Muscle of leg (tissue), 11 donors: ENCODE measurements around the gene TMEM175. TPM values are rescaled to one million over a fixed set of nuclear protein-coding genes. Genes with fewer than 3 reads are reported as not detected.

Source experiments
- DNase-seq: peaks from one replicate; pipeline ENCODE4 v3.0.0; 2013
- H3K27ac ChIP-seq: one replicate; pipeline ENCODE4 v1.5.1; 2013; ENCODE audit warnings: mild to moderate bottlenecking, low read length, control low read depth
- H3K27me3 ChIP-seq: one replicate; pipeline ENCODE4 v1.6.1; 2013; ENCODE audit warnings: low read length; ENCODE audit not compliant: control insufficient read depth, insufficient read depth
- H3K36me3 ChIP-seq: one replicate; pipeline ENCODE4 v1.6.1; 2013; ENCODE audit warnings: low read length; ENCODE audit not compliant: control insufficient read depth, insufficient read depth
- H3K4me1 ChIP-seq: one replicate; pipeline ENCODE4 v1.6.1; 2013; ENCODE audit warnings: low read length; ENCODE audit not compliant: control insufficient read depth, insufficient read depth
- H3K4me3 ChIP-seq: one replicate; pipeline ENCODE4 v1.5.1; 2013; ENCODE audit warnings: low read length, control low read depth
- H3K9me3 ChIP-seq: replicated peaks from 2 replicates; pipeline ENCODE4 v1.6.1; 2013; ENCODE audit warnings: low read depth, low read length; ENCODE audit not compliant: control insufficient read depth
- WGBS: methylation state at CpG from one replicate; pipeline ENCODE4 v1.1.5; 2013; ENCODE audit warnings: missing lambda C conversion rate; ENCODE audit not compliant: insufficient coverage; 5-methylcytosine and 5-hydroxymethylcytosine counted together
- polyA plus RNA-seq, 8 donors: library from polyadenylated mRNA; unstranded; fragments of 120-200 nt; gene quantifications; one replicate each; pipeline versions ENCODE4 v1.2.1 to v1.2.3, GENCODE V29; 2013; ENCODE audit warnings: inconsistent platforms in 1 of 8, low replicate concordance in 1 of 8; ENCODE audit not compliant: insufficient read length in 8 of 8, insufficient read depth in 1 of 8
- total RNA-seq: library from RNA; stranded (reverse); fragments of 120-200 nt; gene quantifications from one replicate; pipeline ENCODE4 v1.2.4, GENCODE V29; 2013

Gene TMEM175
- total and polyA plus RNA-seq, 9 donors = 9.8 to 22.2 (median 18.8) TPM

DNA sequence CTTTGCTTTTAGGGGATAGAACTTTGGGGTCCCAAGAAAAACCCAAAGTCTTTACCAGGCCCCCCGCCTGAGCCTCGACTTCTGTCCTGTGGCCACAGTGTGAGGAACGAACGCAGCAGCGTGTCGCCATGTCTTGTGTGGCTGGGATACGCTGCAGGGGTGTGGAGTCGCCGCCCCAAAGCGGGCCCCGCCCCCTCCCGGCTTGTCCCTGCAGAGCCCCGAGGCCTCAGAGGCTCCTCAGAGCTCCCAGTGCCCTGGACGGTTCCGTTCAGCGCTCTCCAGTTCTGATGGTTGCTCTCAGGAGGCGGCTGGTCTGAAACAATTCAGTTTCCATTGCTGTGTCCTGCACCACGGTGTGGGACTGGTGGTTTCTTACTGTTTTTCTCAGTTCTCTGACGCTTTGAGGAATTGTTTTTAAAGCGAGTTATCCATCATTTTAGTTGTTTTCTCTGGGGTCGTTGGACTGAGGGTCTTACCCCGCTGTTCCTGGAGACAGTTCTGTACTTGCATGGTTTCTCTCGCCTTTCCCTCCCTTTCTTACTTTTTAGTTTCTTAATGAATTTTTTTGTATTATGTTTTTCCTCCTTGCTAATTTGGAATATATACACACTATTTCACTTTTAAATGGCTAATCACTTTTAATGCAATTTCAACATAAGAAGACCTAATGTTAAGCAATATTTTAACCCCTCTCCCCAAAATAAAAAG is 53.0 kb downstream of the TMEM175 start:
- peaks cover 4% of the 10 kb centered on the region for H3K36me3 ChIP-seq
- 30% methylated on average over 19 of the region's 23 CpGs for WGBS
- peaks cover 19% of the 10 kb centered on the region for H3K4me1 ChIP-seq
- no peak overlapping the region for H3K4me3 ChIP-seq
- H3K27me3 ChIP-seq = no peaks in the 10 kb centered on the region
- H3K27ac ChIP-seq = no peak overlapping the region
- H3K9me3 ChIP-seq = no peaks in the 10 kb centered on the region
- DNase-seq = no peak

- 0% methylated on average over 12 of the region's 14 CpGs for WGBS
Measured at GRCh38 chr4:986428-986878, 54.2 kb downstream of the TMEM175 start.

GRCh38 chr4:986879-987623 is 54.8 kb downstream of the TMEM175 start, which contains the start of gene IDUA:
Gene IDUA, plus strand, starts transcription at chr4:987044. Its CDS starts 41 bp downstream, at chr4:987085.
- H3K27me3 ChIP-seq = no peaks in the 10 kb centered on the region
- peaks cover 10% of the 10 kb centered on the region for H3K36me3 ChIP-seq
- peak within 1 kb of the TSS; percentile 31 for H3K27ac ChIP-seq
- H3K4me1 ChIP-seq = peaks cover 19% of the 10 kb centered on the region
- no peaks in the 10 kb centered on the region for H3K9me3 ChIP-seq
- peak; percentile 85 for DNase-seq
- WGBS = 1% methylated on average over 69 of the region's 69 CpGs
- H3K4me3 ChIP-seq = peak within 1 kb of the TSS; percentile 64

More at GRCh38 chr4:986428-986878, 54.2 kb downstream of the TMEM175 start:
- Histone ChIP-seq H3K27me3 (no peaks in the 10 kb centered on the region), H3K9me3 (no peaks in the 10 kb centered on the region), H3K4me1 (peaks cover 19% of the 10 kb centered on the region), H3K27ac (peak overlapping the region; percentile 31), H3K4me3 (peak overlapping the region; percentile 64), H3K36me3 (peaks cover 10% of the 10 kb centered on the region)
- DNase-seq = no peak

DNA sequence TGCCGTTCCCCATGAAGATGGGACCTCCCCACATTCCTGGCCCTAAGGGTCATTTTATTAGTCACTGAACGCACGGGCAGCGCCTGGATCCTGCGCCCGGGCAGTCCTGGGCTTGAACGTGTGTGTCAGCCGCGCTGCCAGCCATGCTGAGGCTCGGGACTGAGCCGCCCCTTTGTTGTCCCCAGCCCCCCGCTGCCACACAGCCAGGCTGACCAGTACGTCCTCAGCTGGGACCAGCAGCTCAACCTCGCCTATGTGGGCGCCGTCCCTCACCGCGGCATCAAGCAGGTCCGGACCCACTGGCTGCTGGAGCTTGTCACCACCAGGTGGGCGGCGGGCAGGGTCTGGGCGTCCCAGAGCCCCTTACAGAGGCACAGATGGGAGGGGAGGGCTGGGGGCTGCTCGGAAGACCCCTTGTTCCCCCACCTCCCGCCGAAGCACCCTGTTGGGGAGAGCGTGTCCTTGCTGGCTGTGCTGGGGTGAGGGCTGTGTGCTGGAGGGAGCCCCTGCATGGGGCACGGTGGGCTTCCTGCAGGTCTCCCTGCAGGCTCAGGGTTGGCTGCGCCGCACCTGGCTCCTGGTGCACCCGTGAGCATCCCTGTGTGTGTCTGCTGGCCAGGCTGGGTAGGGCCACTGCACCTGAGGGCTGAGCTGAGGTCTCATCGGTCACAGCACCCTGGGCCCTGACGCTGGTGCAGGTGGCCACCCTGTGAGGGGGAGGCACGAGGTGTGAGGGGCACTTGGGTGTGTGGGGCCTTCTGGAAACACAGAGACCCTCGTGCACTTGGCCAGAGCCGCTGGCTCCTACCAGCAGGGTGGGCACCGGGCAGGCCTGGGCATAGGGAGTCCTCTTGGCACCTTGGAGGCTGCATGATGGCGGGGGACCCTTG is 55.6 kb downstream of the TMEM175 start:
- DNase-seq = no peak
- H3K4me3 ChIP-seq = peak overlapping the region; percentile 64
- H3K9me3 ChIP-seq = no peaks in the 10 kb centered on the region
- 63% methylated on average over 35 of the region's 37 CpGs for WGBS
- H3K36me3 ChIP-seq = peaks cover 10% of the 10 kb centered on the region
- no peaks in the 10 kb centered on the region for H3K27me3 ChIP-seq
- no peak overlapping the region for H3K27ac ChIP-seq
- peaks cover 25% of the 10 kb centered on the region for H3K4me1 ChIP-seq

DNA sequence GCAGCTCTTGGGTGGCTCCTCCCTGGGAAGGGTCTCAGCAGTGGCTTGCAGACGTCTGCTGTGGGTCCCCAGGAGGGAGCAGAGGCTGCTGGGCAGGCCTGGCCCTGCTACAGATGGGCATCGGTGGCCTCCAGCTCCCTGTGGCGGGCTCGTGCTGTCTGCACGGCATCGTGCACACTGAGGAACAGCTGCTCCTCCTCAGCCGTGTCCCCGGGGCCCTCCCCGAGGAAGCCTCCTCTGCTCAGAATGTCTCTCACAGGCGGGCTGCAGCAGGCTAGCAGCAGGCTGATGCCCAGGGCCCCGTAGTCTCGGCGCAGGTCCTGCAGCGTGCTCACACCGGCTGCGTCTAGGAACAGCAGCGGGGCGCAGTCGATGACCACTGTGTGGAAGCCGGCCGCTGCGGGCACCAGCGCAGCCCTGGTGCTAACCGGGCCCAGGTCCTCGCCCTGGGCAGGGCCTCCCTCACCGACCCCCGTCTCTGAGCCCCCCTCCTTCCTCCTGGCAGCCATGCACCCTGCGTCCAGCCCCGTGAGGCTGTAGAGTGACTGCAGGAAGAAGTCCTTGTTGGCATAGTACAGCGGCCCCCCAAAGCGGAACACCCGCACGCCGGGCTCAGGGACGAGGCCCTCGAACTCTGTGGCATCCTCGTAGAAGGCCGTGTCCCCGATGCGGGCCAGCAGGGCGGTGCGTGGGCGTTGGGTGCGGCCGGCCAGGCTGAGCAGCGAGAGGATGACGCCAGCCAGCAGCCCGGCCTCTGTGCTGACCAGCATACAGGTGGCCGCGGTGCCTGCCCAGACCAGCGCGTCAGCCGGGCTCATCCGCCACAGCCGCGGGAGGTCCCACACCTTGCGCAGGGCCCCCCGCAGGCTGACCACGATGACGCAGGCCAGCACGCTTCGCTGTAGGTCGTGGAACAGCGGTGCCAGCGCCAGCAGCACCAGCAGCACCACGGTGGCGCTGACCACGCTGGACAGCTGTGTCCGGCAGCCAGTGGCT is 56.8 kb downstream of the TMEM175 start:
- peaks cover 25% of the 10 kb centered on the region for H3K4me1 ChIP-seq
- H3K27me3 ChIP-seq = no peaks in the 10 kb centered on the region
- H3K27ac ChIP-seq = no peak overlapping the region
- H3K36me3 ChIP-seq = peaks cover 10% of the 10 kb centered on the region
- no peak overlapping the region for H3K4me3 ChIP-seq
- no peaks in the 10 kb centered on the region for H3K9me3 ChIP-seq
- WGBS = 83% methylated on average over 66 of the region's 69 CpGs
- no peak for DNase-seq

GRCh38 chr4:989722-990471 is 57.6 kb downstream of the TMEM175 start:
- Histone ChIP-seq H3K4me3 (no peak overlapping the region), H3K36me3 (peaks cover 10% of the 10 kb centered on the region), H3K27me3 (no peaks in the 10 kb centered on the region), H3K4me1 (peaks cover 24% of the 10 kb centered on the region), H3K9me3 (no peaks in the 10 kb centered on the region), H3K27ac (no peak overlapping the region)
- no peak for DNase-seq
- 91% methylated on average over 58 of the region's 58 CpGs for WGBS

- H3K4me3 ChIP-seq = no peak overlapping the region
- H3K27me3 ChIP-seq = peaks cover 6% of the 10 kb centered on the region
- no peak overlapping the region for H3K27ac ChIP-seq
- 90% methylated on average over 24 of the region's 26 CpGs for WGBS
- H3K4me1 ChIP-seq = peaks cover 18% of the 10 kb centered on the region
- no peaks in the 10 kb centered on the region for H3K9me3 ChIP-seq
- H3K36me3 ChIP-seq = peaks cover 10% of the 10 kb centered on the region
- no peak for DNase-seq
Measured at GRCh38 chr4:990746-991367, 58.6 kb downstream of the TMEM175 start.

- peaks cover 17% of the 10 kb centered on the region for H3K4me1 ChIP-seq
Measured at GRCh38 chr4:991451-992296, 59.4 kb downstream of the TMEM175 start.

More at GRCh38 chr4:991451-992296, 59.4 kb downstream of the TMEM175 start:
- no peak for DNase-seq
- H3K36me3 ChIP-seq = peaks cover 10% of the 10 kb centered on the region
- WGBS = 89% methylated on average over 50 of the region's 50 CpGs
- H3K27me3 ChIP-seq = peaks cover 14% of the 10 kb centered on the region
- no peak overlapping the region for H3K4me3 ChIP-seq
- no peak overlapping the region for H3K27ac ChIP-seq
- no peaks in the 10 kb centered on the region for H3K9me3 ChIP-seq
